ENCODE results near the gene NRAP.

NRAP gene, protein sequence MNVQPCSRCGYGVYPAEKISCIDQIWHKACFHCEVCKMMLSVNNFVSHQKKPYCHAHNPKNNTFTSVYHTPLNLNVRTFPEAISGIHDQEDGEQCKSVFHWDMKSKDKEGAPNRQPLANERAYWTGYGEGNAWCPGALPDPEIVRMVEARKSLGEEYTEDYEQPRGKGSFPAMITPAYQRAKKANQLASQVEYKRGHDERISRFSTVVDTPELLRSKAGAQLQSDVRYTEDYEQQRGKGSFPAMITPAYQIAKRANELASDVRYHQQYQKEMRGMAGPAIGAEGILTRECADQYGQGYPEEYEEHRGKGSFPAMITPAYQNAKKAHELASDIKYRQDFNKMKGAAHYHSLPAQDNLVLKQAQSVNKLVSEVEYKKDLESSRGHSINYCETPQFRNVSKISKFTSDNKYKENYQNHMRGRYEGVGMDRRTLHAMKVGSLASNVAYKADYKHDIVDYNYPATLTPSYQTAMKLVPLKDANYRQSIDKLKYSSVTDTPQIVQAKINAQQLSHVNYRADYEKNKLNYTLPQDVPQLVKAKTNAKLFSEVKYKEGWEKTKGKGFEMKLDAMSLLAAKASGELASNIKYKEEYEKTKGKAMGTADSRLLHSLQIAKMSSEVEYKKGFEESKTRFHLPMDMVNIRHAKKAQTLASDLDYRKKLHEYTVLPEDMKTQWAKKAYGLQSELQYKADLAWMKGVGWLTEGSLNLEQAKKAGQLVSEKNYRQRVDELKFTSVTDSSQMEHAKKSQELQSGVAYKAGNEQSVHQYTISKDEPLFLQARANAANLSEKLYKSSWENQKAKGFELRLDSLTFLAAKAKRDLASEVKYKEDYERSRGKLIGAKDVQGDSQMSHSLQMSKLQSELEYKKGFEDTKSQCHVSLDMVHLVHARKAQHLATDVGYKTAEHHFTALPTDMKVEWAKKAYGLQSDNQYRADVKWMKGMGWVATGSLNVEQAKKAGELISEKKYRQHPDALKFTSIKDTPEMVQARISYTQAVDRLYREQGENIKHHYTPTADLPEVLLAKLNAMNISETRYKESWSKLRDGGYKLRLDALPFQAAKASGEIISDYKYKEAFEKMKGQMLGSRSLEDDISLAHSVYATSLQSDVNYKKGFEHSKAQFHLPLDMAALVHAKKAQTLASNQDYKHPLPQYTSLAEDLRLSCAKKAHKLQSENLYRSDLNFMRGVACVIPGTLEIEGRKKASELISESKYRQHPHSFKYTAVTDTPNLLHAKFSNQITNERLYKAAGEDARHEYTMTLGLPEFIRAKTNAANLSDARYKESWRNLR (N-terminal part only)

DNA sequence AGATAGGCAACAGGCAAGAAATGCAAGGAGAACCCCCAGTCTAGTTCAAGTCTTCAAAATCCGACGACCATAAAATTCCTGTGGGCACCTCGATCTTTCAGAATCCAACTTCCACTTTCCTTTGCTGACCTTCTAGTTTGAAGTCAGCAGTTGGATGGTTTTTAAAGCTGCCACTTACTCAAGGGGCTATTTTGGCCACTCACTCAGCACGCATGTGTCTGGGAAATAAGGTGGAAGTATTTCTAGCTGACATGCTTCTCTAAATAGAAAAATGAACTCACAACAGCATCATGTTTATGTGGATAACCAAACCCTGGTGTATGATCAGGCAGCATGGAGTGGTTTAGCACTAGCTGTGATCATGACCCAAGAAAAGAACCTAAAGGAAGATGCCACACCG, at the start of gene NRAP:
Gene NRAP, minus strand, starts transcription at position 134 of the 400 bp plus-strand sequence. CDS start 159 bp downstream, outside the sequence.
- DNase-seq: no peak

DNA sequence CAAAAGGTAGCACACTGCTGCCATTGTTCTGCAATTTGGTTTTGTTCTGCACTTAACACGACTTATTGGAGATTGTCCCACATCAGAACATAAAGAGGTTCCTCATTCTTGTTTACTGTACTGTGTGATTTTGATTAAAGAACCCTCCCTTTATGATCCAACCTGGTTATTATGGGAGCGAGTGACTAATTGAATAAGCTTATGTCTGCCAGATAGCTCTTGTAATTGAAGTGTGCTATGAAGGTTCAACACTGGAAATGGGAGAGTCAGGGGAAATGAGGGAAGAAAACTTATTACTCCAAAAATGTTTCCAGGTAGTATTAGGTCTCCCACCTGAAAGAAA, 49.8 kb upstream of the NRAP start:
- no peak for DNase-seq

DNA sequence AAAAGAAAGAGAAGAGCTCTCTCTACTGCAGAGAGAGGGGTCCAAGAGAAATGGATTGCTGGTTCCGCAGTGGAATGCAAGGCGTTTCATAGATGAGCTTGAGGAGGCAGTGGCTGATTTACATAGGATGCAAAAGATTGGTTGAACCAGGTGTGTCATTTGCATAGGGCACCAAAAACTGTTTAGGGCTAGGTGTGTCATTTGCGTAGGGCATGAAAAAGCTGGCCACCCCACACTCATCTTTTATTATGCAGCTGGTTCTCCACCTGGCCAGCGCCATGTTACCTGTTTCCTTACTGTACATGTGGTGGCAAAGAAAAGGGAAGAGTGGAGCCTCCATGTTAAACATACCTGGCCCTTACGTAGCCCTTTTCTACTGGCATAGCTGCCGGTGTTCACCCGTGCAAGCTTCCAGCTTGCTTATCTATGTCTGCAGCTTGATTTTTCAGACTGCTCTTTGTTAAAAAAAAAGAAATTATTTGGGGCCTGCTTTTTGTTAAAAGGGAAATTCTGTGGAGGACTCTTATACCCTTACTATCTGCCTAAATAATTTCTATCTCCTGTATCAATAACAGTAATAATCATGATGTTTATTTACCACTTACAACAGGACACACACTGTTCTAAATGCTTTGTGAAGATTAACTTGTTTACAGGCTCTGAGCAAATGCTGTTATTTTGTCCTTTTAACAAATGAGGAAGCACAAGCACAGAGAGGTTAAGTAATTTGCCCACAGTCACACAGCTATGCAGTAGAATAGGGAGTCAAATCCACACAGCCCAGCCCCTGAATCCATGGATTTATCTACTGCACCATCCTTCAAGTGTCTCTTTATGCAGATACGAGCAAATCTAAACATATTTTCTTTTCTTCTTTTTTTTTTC, 49.2 kb upstream of the NRAP start:
- DNase-seq: no peak

DNA sequence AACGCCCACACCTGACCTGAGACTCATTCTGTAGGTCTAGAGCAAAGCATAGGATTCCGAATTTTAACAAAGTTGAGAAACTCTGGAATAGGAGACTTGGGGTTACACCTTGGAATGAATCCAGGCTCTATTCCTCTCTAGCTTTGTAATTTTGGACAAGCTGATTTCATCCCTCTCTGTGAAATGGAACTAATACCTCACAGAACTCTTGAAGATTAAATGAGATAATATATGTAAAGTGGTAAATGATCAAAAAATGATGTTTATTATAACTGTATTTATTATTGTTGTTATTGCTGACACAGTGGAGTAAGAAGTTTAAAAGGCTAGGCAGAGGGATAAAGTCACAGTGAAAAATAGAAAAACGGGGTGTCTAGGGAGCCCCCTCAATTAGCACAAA, 48.2 kb upstream of the NRAP start:
- no peak for DNase-seq

DNA sequence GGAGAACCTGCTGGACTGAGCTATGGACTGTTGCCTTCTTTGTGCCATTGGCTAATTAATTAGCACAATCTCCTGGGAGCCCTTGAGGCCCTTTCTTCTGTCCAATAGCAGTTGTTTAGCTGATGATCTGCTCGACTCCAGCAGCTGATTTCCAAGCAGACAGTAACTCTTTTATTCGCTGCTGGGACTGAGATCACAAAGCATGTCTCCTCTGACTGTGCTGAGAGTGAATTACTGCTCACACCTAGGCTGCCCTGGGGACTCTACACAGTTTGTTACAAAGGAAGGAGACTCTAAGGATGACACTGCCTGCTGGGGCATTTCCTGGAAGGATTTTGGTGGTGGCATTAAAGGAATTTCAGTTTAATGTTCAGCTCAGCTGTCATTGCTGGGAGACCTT, 47.3 kb upstream of the NRAP start:
- no peak for DNase-seq

DNA sequence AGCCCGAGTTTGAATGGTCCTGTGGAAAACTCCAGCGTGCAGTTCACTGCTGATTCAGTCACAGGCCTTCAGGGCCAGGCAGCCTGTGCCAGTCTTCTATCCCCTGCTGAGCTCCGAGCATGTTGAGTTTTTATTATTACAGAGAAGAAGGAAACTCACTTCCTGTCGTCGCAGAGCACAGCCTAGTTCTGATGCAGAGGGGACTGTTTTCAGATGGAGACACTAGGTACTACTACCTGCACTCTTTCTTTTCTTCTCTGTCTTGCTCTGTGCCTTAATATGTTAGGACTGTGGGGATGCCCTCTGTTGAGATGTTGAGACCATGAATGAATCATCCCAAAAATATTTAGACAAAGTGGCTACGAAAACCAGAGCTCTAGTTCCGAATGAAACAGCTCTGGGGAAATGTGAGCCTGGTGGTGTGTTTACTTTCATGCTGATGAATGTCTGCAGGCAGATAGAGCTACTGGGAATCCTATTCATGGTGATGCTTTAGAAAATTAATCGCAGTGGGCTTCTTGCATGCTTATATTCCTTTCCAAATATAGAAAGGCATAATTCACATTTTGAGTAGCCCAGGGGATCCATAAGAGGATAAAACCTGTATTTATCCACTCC, 45.5 kb upstream of the NRAP start:
- DNase-seq: no peak

DNA sequence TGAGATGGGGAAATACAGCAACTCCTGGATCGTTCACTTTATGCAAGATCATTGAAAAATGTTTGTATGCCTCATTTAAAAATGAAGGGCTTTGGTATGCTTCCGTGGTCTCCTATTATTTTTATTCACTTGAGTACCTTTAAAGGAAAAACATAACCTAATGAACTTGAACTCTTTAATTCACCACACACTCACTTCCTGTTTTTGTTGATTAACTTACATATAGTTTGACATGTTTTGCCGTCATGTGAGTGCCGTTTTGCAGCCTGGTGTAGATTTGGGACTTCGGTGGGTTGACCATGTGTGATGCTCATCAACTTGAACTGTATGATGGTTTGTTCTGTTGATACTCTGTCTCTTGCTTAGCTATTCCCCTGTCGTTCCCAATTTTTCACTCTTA, 44.8 kb upstream of the NRAP start:
- DNase-seq: no peak

DNA sequence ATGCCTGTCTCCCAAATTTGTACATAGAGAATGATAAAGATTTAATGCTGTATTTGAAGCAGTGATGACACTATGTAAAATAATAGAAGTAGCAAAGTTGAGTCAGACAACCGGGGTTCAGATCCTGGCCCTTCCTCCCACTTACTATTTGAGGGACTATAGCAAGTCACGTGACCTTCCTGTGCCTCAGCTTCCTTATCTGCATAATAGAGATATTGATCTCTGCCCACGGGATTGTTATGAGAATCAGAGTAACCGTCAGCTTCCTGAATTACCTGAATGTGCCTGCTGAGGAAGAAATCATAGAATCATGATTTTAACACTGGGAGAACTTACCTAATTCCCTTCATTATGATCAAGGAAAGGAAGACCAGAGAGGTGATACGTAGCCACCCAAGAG, 42.8 kb upstream of the NRAP start:
- DNase-seq: no peak

DNA sequence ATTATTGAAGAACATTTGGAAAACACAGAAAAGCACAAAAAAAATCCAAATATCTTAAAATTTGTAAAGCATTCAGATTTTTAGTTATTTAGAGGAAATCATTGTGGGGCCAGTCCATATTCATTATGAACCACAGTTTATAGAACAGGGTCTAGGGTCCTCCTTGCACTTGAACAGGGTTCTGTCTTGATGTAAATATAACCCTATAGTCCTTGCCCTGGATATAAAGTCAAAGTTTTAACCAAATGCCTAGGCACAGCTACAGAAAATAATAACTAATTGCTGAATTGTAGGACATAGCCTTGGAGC, 41.5 kb upstream of the NRAP start:
- no peak for DNase-seq

DNA sequence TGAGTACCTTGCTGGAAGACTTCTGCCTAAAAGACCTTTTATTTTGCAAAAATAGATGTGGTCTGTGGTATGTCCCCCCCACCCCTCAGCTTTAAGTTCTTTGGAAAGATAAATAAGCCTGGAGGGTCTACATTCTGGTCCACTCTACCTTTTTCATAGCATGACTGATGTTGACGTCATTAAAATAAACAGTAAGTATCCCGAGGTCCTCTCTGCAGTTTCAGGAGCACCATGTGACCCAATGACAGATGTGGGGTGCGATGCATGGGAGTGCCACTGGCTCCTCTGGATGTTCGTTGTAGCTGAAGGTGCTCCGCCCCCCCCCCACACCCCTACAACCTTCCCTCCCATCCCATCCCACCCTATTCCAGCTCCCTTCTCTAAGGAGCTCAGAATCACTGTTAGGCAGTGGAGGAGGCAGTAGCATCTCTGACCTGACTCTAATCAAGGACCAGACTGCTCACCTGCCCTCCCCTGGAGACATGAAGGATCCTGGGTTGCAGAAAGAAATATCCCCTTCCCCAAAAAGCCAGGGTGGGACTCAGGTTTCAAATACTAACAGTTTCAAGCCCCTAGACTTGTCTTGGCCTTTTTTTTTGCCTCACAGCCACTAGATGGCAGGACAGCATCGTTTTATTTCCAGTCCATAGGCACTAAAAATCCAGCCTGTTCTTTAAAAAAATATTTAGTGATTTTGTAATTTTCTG, 40.9 kb upstream of the NRAP start:
- DNase-seq: peak; percentile 27

DNA sequence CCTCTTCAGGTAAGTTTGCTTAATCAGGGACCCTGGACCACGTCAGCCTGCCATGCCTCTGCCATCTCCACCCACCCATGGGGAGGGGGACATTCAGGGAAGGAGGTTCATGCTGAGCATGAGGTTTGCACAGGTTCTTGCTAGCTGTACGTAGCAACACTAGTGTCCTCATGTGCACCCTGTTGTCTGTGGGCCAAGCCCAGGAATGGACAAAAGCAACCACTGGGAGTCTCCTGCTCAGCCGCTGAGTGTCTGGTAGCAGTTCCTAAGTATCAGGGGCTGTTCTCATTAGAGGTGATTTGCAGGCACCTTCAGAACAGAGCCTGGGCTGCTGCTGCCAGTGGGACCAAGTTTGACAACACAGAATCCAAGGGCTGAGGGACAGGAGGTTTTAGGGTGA, 33.8 kb upstream of the NRAP start:
- no peak for DNase-seq

DNA sequence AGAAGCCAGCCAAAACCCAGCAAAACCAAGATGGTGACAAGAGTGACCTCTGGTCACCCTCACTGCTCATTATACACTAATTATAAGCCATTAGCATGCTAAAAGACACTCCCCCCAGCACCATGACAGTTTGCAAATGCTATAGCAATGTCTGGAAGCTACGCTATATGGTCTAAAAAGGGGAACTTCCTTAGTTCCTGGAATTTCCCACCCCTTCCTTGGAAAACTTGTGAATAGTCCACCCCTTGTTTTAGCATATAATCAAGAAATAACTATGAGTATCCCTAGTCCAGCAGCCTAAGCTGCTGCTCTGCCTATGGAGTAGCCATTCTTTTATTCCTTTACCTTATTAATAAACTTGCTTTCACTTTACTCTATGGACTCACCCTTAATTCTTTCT, 31.9 kb upstream of the NRAP start:
- DNase-seq: no peak

DNA sequence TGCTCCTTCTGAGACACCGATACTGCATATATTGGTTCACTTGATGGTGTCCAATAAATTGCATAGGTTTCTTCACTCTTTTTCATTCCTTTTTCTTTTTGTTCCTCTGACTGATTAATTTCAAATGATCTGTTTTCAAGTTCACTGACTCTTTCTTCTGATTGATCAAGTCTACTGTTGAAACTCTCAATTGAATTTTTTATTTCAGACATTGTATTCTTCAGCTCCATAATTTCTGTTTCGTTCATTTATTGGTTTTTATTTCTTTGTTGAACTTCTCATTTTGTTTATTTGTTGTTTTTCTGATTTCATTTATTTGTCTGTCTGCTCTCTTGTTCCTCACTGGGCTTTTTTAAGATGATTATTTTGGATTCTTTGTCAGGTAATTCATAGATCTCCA, 29.5 kb upstream of the NRAP start:
- no peak for DNase-seq

DNA sequence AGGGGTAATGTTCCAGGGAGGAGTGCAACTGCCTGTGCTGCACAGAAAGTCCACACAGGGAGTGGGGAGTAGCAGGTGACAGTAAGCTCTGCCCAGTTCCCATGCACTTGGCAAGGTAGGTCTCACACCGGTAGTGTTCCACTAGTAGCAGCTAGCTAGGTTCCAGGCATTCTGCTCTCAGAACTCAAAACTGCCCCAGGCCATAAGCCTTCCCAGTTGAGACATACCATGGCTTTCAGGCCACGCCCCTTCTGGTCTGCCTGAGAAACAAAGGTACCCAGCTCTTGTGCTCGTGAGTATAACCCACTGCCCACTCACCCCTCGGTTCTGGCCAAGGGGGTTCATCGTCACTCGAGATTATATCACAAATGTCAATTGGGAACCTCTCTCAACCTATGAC, 28.4 kb upstream of the NRAP start:
- no peak for DNase-seq

DNA sequence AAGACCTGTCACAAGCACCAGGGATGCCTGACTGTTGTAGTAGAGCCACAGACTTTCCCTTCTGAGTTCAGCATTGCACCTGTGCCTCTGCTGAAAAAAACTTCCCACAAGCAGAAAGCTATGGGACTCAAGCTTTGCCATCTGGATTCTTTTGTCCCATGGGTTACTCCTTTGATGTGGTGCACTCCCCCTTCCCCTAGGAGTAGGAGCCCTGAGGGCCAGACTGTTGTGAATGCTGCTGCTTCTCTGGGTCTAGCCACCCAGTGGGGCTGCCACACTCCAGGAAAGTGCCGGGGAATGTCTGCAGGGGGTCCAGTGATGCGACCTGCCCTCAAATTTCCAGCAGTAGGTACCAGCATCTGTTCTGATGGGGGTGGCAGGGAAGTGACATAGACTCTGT, 27.5 kb upstream of the NRAP start:
- no peak for DNase-seq

DNA sequence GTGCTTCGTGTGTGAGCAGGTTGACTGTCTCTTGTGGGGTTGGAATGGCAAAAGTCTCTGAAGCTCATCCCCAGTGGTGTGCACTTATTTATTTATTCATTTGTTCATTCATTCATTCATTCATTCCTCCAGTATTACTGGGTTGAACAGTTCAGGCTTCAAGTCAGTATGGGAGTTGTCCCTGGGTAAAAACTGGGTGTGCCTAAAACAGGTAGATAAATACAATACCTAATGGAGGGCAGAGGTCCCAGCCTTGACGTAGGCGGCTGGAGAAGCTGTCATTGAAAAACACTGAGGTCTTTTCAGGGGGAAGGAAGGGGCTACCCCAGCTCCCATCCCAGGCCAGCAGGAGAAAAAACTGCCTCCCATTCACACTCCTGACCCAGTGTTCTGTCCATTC, 26.9 kb upstream of the NRAP start:
- DNase-seq: no peak

DNA sequence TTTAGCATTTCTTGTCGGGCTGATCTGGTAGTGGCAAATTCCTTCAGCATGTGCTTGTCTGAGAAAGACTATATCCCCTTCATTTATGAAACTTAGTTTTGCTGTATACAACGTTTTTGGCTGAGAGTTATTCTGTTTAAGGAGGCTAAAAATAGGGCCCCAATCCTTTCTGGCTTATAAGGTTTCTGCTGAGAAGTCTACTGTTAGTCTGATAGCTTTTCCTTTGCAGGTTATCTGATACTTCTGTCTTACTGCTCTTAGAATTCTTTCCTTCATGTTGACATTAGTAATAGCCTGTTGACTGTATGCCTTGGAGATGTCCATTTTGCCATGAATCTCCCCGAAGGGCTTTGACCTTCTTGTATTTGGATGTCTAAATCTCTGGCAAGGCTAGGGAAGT, 25.7 kb upstream of the NRAP start:
- DNase-seq: peak; percentile 44

DNA sequence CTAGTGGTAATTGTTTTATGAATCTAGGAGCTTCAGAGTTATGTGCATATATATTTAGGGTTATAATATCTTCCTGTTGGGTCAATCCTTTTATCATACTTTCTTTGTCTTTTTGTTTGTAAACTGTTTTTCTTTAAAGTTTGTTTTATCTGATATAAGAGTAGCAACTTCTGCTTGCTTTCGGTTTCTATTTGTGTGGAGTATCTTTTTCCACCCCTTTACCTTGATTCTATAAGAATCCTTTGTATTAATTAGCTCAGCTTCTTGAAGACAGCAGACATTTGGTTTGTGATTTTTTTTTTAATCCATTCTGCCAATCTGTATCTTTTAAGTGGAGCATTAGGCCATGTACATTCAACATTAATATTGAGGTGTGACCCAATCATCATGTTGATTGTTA, 25.2 kb upstream of the NRAP start:
- peak; percentile 3 for DNase-seq

DNA sequence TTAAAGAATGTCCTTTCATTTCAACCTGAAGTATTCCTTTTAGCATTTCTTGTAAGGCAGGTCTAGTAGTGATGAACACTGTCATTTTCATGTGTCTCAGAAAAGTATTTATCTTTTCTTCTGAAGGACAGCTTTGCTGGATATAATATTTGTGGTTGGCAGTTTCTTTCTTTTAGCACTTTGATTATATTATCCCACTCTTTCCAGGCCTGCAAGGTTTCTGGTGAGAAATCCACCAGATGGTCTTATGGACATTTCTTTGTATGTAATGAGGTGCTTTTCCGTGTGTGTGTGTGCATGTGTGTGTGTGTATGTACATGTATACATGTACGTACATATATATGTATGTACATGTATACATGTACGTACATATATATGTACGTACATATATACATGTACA, 23.2 kb upstream of the NRAP start:
- DNase-seq: no peak

DNA sequence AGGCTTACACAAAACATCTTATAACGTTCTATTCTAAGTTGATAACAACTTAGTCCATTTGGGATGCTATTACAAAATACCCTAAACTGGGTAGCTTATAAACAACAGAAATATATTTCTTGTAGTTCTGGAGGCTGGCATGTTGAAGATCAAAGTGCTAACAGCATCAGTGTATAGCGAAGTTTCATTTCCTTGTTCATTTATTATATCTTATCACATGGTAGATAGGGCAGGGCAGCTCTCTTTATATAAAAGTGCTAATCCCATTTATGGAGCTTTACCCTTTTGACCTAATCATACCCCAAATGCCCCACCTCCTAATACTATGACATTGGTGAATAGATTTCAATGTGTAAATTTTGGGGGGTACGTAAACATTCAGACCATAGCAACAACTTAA, 22.2 kb upstream of the NRAP start:
- no peak for DNase-seq

DNA sequence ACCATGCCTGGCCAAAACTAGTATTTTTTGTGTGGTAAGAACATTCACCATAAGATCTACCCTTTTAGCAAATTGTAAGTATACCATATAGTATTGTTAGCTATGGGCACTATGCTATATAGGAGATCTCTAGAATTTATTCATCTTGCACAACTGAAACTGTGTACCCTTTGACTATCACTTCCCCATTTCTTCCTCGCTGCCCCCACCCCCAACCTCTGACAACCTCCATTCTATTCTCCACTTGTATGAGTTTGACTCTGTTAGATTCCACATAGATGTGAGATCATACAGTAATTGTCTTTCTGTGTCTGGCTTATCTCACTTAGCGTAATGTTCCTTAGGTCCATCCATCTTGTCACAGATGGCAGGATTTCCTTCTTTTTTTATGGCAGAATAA, 19.5 kb upstream of the NRAP start:
- DNase-seq: peak; percentile 15
